GM19193 (cell line): Measurements from ENCODE around the gene SANBR.

ENCODE experiments used
- POLR2A ChIP-seq: IDR thresholded peaks from 4 replicates; pipeline ENCODE4 v1.6.1; 2011; ENCODE audit not compliant: insufficient read depth, insufficient read length; ENCODE audit errors: extremely low read depth

The SANBR gene

DNA sequence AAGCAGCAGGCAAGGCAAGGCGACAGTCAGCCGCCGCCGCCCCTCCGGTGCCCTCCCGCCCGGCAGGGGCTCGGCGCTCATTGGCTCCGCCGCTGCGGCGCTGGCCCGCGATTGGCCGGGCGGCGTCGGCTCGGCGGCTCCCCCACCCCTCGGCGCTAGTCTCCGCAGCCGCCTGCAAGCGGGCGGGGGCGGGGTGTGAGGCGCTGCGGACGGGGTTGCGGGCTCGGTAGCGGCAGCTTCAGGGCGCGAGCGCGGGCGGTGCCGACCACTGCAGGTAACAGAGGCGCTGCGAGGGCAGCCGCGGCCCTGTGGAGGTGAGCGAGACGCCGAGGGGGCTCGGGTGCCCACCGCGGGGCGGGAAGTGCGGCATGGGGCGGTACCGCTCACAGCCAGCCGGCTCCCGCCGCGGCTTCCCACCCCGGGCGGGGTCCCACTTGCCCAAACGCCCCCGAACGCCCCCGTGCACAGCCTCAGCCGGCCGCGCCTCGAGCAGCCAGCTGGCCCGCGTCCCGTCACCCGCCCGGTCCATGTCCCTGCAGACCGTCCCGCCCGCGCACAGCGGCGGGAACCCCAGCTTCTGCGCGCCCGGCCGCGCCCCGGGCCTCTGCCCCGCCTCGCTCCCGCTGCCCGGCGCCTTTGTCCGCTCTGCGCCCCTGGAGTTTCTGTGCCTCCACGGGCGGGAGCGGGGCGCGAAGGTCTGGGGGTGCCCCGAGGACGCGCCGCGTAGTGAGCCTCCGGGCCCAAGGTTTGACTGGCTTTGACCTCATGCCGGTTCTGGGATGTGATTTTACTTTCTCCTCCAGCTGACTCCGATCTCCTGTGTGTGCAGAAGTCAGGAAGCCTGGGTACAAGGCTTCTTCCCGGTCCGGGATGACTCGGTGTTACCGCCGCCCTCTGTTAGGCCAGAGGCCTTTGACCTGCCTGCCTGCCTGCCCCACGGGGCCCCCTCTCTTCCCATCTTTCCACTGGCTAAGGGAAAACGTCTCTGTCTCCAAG is at the start of gene SANBR:
SANBR (plus strand) TSS at position 158 of the 996 bp plus-strand sequence. CDS start 4,480 bp downstream, outside the sequence.
- peak; percentile 48 for TF ChIP-seq POLR2A

DNA sequence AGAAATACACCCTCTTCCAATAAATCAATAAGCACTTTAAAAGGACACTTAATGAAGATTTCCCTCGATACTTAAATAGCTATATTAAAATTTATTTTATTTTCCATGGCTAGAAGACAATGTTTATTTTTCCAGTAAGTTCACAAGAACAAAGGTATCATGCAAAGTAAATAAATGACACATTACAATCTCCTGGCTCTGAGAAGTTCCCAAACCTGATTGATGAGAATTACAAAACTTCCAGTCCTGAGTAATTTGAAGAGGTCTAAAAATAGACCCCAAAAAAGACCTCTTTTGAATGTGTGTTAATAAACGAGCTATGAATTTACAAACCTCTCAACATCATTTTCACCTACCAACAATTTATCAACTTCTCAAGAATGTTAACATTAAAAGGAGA is 49.7 kb upstream of the SANBR start:
- no peak for TF ChIP-seq POLR2A

DNA sequence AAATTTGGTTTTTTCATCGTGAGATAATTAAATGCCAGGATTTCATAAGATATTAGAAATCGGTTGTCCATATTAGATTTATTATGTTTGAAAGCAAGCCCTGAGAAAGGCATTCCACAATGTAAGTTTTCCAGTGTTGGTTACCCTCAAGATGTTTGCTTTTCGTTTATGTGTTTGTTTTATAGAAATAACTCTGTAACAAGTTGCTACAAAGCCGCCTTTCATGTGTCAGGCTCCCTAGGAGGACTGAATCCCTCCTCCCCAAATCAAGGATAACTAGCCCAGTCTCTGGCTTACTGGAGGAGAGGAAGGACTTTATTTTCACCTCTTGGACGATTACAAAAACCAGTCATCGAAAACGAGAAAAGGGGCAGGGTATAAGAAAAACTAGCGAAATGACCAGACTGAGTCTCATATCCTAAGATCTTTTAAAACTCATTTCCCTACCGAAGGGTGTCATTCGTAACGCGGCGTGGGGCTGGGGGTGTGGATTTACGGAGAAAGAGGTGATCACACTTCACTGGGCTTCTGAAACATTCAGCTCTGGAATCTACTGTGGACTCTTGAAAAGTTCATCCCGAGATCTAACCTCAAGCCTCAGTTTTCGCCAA is 49.2 kb upstream of the SANBR start:
- no peak for TF ChIP-seq POLR2A

DNA sequence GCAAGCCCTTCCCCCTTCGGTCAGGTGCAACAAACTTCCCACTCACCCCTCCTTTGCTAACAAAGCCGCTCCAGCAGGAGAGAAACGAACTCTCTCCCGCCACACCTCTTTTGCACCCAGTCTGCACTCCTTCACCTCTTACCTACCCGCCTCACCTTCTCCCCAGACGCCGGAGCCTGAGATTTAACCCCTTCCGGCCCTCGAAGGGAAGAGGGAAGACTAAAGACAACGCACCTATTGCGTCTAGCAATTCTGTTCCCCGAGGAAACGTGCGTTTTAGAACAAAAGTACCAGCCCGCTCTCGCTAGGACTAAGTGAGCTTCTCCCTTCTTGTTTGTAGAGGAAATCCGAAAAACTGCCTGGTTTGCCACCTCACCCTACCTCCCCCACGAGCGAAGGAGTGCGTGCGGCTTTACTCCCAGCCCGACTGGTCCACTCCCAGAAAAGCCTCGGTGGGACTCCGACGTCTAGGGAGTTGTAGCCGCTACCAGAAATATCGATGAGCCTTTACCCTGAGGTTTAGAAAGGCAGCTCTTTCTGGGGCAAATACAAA is 48.6 kb upstream of the SANBR start:
- TF ChIP-seq POLR2A = peak; percentile 65

DNA sequence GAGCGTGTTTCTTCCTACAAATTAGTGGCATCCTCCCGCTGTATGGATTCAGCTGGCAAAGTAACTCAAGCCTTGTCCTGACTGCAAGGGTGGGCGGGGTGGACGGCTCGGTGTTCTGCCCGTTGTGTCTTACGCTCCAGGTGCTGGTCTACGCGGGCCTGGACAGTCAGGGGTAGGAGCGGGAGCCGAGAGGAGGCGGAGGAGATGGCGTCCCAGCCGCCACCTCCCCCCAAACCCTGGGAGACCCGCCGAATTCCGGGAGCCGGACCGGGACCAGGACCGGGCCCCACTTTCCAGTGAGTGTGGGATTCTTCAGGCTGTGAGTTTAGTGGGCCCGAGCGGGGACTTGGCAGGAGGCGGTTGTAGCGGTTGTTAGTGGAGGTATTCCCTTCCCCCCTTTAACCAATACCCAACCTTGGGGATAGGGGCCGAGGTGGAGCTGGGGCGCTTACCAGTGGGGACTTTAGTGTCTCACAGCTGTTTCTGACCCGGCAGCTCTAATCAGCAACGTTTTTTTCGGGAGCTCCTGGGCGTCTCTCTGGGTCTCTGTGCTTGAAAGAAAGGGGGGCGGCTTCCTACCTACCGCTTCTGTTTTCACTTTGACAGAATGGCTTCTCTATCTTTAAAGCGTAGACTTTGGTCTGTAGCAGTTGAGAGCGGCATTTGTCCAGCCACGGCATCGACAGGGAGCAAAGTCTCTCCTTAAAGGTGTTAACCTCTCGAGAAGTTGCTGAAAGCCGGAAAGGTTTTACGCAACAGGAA is 47.9 kb upstream of the SANBR start, which contains the start of the genes PEX13 and PUS10:
PEX13 (plus strand) TSS at position 165 of the 762 bp plus-strand sequence; CDS start at position 205, 40 bp downstream.
PUS10 (minus strand) TSS at position 700 of the 762 bp plus-strand sequence. CDS start 6,365 bp downstream, outside the sequence.
- TF ChIP-seq POLR2A = peak; percentile 78

DNA sequence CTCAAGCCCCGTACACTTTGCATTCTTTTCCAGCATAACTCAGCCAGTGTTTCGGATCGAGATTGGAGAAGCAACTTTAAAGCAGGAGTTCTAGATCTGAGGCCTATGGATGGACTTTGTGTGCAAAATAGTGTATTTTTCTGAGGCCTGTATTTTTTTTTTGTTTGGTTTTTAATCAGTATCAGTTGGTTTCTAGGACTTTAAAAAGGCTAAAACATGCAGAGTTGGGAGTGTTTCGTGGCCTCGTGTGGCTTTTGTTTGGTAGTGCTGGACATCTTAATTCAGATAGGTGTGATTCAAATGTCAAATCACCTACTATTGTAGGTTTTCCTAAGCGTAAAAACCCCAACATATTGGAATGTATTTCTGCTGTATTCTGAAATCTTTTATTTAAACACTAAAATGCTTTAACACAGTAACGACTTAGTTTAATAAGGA is 47.3 kb upstream of the SANBR start:
- TF ChIP-seq POLR2A = no peak

DNA sequence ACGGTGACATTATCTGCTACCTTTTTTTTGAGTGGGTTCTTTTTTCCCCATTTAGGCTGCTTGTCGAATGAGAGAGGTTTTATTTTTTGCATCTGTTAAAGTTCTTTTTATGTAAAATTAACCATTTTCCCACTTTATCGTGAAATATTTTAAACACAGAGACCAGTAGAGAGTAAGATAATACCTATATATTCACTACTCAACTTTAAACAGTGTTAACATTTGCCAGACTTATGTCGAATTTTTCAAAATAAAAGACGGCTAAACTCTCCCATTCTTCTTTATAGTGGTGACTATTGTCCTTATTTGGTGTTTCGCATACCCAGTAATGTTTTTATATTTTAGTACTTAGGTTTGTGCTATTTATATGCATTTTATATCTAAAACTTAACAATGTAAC is 46.9 kb upstream of the SANBR start:
- no peak for TF ChIP-seq POLR2A

DNA sequence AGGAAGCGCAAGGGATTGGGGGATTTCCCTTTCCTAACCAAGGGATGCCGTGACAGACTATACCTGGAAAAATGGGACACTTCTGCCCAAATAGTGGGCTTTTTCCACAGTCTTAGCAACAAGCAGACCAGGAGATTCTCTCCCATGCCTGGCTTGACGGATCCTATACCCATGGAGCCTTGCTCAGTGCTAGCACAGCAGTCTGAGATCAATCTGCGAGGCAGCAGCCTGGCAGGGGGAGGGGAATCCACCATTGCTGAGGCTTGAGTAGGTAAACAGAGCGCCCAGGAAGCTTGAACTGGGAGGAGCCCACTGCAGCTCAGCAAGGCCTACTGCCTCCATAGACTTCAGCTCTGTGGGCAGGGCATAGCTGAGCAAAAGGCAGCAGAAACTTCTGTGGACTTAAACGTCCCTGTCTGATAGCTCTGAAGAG is 44.4 kb upstream of the SANBR start:
- TF ChIP-seq POLR2A = no peak

DNA sequence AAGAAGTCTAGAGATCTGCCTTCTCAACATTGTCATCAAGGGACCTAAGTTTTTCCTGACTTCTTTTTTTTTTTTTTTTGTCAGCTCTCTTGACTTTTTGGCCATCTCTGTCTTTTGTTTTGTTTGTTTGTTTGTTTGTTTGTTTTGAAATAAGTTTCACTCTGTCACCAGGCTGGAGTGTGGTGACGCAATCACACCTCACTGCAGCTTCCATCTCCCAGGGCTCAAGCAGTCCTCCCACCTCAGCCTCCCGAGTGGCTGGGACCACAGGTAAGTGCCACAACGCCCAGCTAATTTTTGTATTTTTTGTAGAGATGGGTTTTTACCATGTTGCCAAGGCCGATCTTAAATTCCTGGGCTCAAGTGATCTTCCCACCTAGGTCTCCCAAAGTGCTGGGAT is 42.0 kb upstream of the SANBR start:
- no peak for TF ChIP-seq POLR2A

DNA sequence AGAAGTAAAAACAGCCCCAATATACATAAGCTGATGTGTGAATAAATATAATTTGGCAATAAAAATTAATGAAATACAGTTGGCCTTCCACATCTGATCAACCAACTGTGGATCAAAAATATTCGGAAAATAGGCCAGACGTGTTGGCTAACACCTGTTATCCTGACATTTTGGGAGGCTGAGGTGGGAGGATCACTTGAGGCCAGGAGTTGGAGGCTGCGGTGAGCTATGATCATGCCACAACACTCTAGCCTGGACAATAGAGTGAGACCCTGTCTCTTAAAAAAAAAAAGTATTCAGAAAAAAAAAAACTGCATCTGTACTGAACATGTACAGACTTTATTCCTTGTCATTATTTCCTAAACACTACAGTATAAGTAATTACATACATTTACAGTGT is 36.1 kb upstream of the SANBR start:
- no peak for TF ChIP-seq POLR2A

DNA sequence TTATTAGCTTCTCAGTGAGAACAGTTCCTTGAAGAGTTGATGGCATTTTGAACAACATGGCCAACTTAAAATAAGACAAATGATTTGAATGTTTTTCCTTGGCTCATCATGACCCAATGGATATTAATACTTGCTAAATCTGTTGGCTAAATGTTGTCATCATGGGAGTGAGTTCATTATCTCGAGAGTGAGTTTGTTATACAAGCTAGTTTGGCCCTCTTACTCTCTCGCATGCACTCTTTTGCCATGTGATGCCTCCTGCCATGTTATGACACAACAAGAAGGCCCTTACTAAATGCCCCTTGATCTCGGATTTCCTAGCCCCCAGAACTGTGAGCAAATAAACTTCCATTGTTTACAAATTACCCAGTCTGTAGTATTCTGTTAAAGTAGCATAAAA is 22.9 kb upstream of the SANBR start:
- no peak for TF ChIP-seq POLR2A

DNA sequence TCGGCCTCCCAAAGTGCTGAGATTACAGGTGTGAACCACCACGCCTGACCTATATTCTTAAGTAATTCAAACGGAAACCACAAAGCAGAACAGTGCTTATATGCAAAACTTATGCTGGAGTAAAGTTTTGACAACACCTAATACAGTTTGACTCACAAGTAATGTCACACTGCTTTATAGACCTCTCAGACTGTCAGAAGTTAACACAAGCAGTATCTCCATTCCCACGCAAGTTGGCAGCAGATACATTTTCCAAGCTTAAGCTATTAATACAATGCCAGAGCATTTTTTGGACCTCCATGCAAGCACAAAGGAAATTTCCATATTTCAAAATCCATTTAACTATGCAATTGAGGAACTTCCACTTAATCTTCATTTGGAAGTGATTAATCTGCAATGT is 21.0 kb upstream of the SANBR start:
- no peak for TF ChIP-seq POLR2A

DNA sequence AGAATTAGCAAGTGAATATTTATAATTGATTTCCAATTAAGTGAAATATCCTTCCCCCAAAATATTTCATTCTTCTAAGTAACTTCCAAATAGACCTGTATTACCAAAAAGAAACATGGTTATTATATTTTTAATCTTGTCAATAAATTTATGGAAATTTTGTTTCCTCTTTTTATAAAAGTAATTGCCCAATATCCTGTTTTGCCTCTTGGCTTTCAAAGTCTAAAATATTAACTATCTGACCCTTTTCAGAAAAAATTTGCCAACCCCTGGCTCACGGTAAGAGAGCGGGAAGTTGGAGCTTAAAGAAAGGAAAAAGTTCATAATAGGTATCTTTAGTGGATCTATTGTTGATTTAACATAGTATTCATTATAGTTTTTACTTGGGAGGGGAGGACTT is 20.4 kb upstream of the SANBR start:
- TF ChIP-seq POLR2A = no peak

DNA sequence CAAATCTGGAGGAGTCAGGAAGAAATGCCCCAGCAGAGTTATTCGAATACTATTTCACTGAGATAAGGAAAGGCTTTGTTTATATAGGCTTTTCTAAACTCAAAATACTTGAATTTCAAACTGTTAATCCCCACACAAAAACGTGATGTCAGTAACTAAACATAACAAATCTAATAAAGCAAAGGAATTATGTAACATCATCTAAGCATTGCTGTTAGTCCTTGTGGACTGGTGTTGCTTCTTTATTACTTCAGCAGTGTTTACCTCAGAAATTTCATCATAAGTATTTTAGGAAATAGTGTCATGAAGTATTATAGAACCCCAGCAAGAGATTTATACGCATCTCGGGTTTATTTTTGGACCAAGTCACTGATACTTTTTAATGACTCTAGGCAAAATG is 19.7 kb upstream of the SANBR start:
- TF ChIP-seq POLR2A = no peak
